SK-N-MC (cell line): ENCODE results near the gene FAR1.

Experiments used
- EZH2 ChIP-seq: fragments of 200-600 bp; sonication (generic); IDR thresholded peaks from one replicate; pipeline ENCODE4 v1.6.1; 2017; ENCODE audit warnings: antibody characterized with exemption
- FOXP2 ChIP-seq: optimal IDR thresholded peaks from 2 replicates; pipeline ENCODE3; 2011; ENCODE audit warnings: mild to moderate bottlenecking, moderate library complexity; ENCODE audit not compliant: insufficient read depth; ENCODE audit errors: extremely low read length, control extremely low read depth
- POLR2AphosphoS5 ChIP-seq: IDR thresholded peaks from 2 replicates; pipeline ENCODE4 v1.6.1; 2012; ENCODE audit warnings: mild to moderate bottlenecking, low read depth, low read length, borderline replicate concordance

- TF ChIP-seq POLR2AphosphoS5 = no peak
- no peak for TF ChIP-seq EZH2
- TF ChIP-seq FOXP2 = no peak
These were observed 23.3 kb upstream of the FAR1 start for GRCh38 chr11:13644997-13645687.
